Cardiac muscle cell (in vitro differentiated cells and primary cell): ENCODE measurements around the gene VPS54. TPM values are rescaled to one million over a fixed set of nuclear protein-coding genes. Genes with fewer than 3 reads are reported as not detected.
"Not testable (repeated sequence)": the region's sequence is repeated elsewhere in the genome, so short reads cannot be mapped to it uniquely, and the experiment has no call there.

ENCODE experiments used
- DNase-seq, 2 donors: peaks; one replicate each; pipeline versions ENCODE4 v3.0.0 to v3.0.0-alpha.2; 2010 to 2017; ENCODE audit warnings: low read depth in 1 of 2, low spot score in 1 of 2
- H3K27ac ChIP-seq: fragments of 200-600 bp; sonication (generic); 2 replicates; pipeline ENCODE4 v1.5.1; 2016
- H3K27me3 ChIP-seq: fragments of 200-600 bp; sonication (generic); 2 replicates; pipeline ENCODE4 v1.6.0; 2016; ENCODE audit warnings: control low read depth
- H3K36me3 ChIP-seq: fragments of 200-600 bp; sonication (generic); 2 replicates; pipeline ENCODE4 v1.5.1; 2016; ENCODE audit warnings: control low read depth
- H3K4me1 ChIP-seq: fragments of 200-600 bp; sonication (generic); 2 replicates; pipeline ENCODE4 v1.8.1; 2017; ENCODE audit warnings: low read depth, mild to moderate bottlenecking, mixed run types
- H3K4me3 ChIP-seq: fragments of 200-600 bp; sonication (generic); 2 replicates; pipeline ENCODE4 v1.5.1; 2016; ENCODE audit warnings: mild to moderate bottlenecking
- H3K9me3 ChIP-seq: fragments of 200-600 bp; sonication (generic); 2 replicates; pipeline ENCODE4 v1.5.1; 2017; ENCODE audit warnings: low read depth, mild to moderate bottlenecking, control low read depth
- polyA plus RNA-seq: library from polyadenylated mRNA; unstranded; fragments of >200 nt; fragmentation: Nextera tagmentation; extraction: Ambion mirVana; gene quantifications from 2 replicates; pipeline ENCODE4 v1.2.1, GENCODE V29; 2016
- total RNA-seq: library from RNA; depleted of rRNA; stranded (reverse); fragments of >200 nt; gene quantifications from 2 replicates; pipeline ENCODE4 v1.2.3, GENCODE V29; 2016
- TF ChIP-seq, protein P1 (sequence below): IDR thresholded peaks from 2 replicates; pipeline ENCODE4 v1.5.1; 2012; ENCODE audit warnings: low read depth, mild to moderate bottlenecking, low read length

The VPS54 gene
- total and polyA plus RNA-seq, 2 experiments from 2014 or later = 18.7 to 22.4 TPM

DNA sequence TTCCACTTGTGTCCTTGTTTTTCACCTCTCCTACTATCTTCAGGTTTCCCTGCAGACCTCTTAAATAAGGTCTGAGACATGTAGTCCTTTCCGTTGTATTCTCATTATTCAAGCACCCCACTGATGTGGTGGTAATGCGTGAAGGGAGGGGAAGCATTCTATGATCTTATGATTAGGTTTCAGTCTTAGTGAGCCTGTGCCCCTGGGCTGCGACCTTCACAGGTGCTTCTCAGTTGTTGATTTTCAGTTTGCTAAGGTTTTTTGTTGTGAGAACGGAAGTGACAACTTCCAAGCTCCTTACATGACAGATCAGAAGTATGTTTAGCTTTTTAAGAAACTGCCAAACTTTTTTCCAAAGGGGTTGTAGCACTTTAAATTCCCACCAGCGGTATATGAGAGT is 41.3 kb downstream of the VPS54 start:
- Histone ChIP-seq H3K4me1 (no peaks in the 10 kb centered on the region), H3K27me3 (no peaks in the 10 kb centered on the region), H3K4me3 (no peak overlapping the region), H3K27ac (peak overlapping the region; percentile 34), H3K36me3 (peaks cover 27% of the 10 kb centered on the region), H3K9me3 (no peaks in the 10 kb centered on the region)
- TF ChIP-seq, protein P1, sequence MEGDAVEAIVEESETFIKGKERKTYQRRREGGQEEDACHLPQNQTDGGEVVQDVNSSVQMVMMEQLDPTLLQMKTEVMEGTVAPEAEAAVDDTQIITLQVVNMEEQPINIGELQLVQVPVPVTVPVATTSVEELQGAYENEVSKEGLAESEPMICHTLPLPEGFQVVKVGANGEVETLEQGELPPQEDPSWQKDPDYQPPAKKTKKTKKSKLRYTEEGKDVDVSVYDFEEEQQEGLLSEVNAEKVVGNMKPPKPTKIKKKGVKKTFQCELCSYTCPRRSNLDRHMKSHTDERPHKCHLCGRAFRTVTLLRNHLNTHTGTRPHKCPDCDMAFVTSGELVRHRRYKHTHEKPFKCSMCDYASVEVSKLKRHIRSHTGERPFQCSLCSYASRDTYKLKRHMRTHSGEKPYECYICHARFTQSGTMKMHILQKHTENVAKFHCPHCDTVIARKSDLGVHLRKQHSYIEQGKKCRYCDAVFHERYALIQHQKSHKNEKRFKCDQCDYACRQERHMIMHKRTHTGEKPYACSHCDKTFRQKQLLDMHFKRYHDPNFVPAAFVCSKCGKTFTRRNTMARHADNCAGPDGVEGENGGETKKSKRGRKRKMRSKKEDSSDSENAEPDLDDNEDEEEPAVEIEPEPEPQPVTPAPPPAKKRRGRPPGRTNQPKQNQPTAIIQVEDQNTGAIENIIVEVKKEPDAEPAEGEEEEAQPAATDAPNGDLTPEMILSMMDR = no peak
- DNase-seq = no peak

DNA sequence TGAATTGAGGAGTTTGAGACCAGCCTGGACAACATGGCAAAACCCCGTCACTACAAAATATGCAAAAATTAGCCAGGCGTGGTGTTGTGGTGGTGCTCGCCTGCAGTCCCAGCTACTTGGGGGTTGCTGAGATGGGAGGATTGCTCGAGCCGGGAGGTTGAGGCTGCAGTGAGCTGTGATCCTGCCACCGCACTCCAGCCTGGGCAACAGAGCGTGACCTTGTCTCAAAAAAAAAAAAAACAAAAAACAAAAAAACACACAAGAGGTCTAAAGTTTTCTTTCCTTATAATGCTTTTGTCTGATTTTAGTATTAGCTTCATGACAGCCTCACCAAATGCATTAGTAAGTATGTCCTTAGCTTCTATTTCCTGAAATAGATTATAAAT is 43.1 kb downstream of the VPS54 start:
- Histone ChIP-seq H3K27me3 (no peaks in the 10 kb centered on the region), H3K4me3 (no peak overlapping the region), H3K4me1 (no peaks in the 10 kb centered on the region), H3K36me3 (peaks cover 30% of the 10 kb centered on the region), H3K27ac (no peak overlapping the region), H3K9me3 (no peaks in the 10 kb centered on the region)
- no peak for DNase-seq
- TF ChIP-seq, protein P1 = no peak

DNA sequence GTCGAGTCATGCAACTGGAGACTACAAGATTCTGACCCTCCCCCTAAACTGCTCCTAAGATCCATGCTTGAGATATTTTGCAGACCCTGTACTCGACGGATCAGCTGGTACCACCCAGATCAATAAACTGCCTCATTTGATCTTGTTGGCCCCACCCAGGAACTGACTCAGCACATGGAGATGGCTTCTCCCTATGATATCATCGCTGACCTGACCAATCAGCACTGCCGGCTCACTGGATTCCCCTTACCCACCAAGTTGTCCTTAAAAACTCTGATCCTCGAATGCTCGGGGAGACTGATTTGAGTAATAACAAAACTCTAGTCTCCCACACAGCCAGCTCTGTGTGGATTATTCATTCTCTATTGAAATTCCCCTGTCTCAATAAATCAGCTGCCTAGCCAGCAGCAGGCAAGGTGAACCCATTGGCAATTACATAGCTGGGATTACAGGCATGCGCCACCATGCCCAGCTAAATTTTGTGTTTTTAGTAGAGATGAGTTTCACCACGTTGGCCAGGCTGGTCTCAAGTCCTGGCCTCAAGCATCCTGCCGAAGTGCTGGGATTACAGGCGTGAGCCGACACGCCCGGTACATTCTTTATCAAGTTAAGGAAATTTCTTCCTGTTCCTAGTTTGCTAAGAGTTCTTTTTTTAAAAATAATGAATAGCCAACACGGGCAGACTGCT is 43.6 kb downstream of the VPS54 start:
- Histone ChIP-seq H3K27me3 (no peaks in the 10 kb centered on the region), H3K4me1 (no peaks in the 10 kb centered on the region), H3K4me3 (no peak overlapping the region), H3K9me3 (no peaks in the 10 kb centered on the region), H3K27ac (no peak overlapping the region), H3K36me3 (peaks cover 28% of the 10 kb centered on the region)
- no peak for DNase-seq
- TF ChIP-seq, protein P1 = no peak

DNA sequence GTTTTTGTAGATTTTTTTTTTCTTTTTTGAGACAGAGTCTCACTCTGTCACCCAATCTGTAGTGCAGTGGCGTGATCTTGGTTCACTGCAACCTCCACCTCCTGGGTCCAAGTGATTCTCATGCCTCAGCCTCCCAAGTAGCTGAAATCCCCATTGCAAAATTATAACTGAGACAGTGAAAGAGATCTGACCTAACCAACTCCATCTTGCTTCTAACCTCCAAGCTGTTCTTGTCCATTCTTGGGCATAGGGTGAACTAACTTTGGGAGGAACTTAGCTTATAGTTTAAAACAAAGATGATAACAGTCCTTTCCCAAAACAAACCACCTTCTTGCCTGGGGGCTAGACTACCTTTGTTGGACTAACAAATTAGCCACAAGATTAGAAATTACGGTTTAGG is 44.2 kb downstream of the VPS54 start:
- H3K4me1 ChIP-seq, DNase-seq, H3K27me3 ChIP-seq, H3K4me3 ChIP-seq, H3K9me3 ChIP-seq, H3K27ac ChIP-seq: not testable (repeated sequence)
- H3K36me3 ChIP-seq = peaks cover 22% of the 10 kb centered on the region

DNA sequence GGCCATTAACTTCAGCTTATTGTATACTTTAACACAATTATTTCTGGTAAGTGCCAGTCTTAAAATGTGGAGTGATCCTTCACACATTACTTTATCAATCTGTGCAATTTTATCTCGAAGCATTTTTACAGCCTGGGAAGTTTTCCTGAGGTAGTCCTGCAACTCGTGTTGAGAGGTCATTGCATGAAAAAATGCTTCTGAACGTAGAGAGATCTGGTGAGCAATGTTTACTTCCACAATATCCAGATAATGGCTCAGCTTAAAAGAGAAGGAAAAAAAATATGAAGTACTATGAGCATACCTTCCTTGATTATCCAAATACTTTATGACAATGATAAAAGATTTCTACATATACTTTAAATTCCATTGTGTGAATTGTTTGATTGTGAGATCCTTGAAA is 57.0 kb downstream of the VPS54 start:
- Histone ChIP-seq H3K9me3 (no peaks in the 10 kb centered on the region), H3K27me3 (no peaks in the 10 kb centered on the region), H3K4me3 (no peak overlapping the region), H3K36me3 (peaks cover 17% of the 10 kb centered on the region), H3K4me1 (peaks cover 12% of the 10 kb centered on the region), H3K27ac (peak overlapping the region; percentile 31)
- TF ChIP-seq, protein P1 = no peak
- no peak for DNase-seq

DNA sequence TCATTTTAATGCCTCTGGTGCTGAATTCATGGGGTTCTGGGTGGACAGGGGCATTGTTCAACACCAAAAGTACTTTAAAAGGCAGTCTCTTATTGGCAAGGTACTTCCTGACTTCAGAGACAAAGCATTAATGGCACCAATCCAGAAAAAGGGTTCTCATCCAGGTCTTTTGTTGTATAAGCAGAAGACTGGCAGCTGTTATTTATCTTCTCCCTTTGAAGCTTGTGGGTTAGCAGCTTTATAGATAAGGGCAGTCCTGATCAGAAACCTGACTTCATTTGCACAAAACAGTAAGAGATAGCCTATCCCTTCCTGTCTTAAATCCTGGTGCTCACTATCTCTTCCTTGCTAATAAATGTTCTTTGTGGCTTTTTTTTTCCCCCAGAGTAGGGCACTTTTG is 68.8 kb downstream of the VPS54 start:
- Histone ChIP-seq H3K4me3 (no peak overlapping the region), H3K27me3 (no peaks in the 10 kb centered on the region), H3K36me3 (peaks cover 19% of the 10 kb centered on the region), H3K9me3 (no peaks in the 10 kb centered on the region), H3K27ac (no peak overlapping the region), H3K4me1 (no peaks in the 10 kb centered on the region)
- TF ChIP-seq, protein P1 = no peak
- no peak for DNase-seq
